GM10847 (cell line): ENCODE data around the gene HADHB.

Experiments
- POLR2A ChIP-seq: IDR thresholded peaks from 2 replicates; pipeline ENCODE4 v1.6.1; 2011; ENCODE audit not compliant: insufficient read length; ENCODE audit errors: extremely low read depth

HADHB gene

DNA sequence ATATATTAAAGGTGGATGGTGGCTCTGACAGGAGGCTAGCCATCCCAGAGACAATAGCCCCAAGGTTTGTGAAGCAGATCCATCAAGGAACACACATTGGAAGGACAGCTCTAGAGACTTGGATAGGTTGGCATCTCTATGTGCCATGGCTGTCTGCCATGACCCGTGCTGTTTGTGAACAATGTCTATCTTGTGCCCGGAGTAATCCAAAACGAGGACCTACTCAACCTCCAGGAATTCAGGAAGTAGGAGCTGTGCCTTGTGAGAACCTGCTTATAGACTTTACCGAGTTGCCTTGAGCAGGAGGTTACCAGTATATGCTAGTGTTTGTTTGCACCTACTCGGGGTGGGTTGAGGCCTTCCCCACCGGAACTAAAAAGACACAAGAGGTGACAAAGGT, 58.1 kb downstream of the HADHB start:
- no peak for TF ChIP-seq POLR2A

- TF ChIP-seq POLR2A: no peak
These were observed 60.8 kb downstream of the HADHB start for GRCh38 chr2:26305540-26305939.

- no peak for TF ChIP-seq POLR2A
These were observed 65.2 kb downstream of the HADHB start for GRCh38 chr2:26309921-26310320.

DNA sequence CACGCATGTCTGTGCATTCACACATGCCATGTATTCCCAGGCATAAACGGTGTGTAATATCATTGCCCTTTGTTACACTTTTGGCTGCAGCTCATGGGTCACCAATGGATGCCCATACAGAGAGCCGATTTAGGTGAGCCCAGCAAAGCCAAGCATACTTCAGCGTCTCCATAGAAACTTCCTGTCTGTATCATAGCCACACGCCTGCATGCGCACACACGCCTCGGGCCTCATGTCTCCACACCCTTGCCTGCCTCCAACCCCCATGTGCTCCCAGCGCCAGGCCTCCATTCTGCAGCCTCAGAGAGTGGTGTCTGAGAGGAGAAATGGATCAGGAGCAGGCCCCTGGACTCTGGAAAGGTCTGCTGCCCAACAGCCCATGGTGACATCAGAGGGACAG, 67.7 kb downstream of the HADHB start:
- no peak for TF ChIP-seq POLR2A

GRCh38 chr2:26313446-26313845, 68.7 kb downstream of the HADHB start:
- TF ChIP-seq POLR2A: no peak

GRCh38 chr2:26314243-26314642, 69.5 kb downstream of the HADHB start:
- TF ChIP-seq POLR2A: no peak

GRCh38 chr2:26316041-26316440, 71.3 kb downstream of the HADHB start:
- no peak for TF ChIP-seq POLR2A

- TF ChIP-seq POLR2A: no peak
These were observed 72.1 kb downstream of the HADHB start for GRCh38 chr2:26316845-26317244.

- no peak for TF ChIP-seq POLR2A
These were observed 72.8 kb downstream of the HADHB start for GRCh38 chr2:26317377-26318105.

DNA sequence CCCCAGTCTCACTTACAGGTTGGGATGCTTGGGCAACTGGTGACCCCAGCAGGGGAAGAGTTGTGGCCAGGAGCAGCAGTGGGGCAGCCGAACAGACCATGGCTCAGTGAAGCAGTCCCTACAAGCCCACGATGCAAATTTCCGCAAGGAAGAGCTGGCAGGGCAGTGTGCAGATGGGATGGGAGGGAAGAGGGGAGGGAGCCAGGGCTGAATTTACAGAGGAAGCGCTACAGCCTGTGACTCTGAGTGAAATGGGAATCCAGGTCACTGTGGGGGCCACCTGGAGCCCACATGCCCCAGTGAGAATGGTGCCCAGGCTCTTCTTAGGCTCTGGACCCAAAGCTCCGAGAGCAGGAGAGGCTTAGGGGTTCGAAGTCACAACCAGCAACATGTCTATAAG, 74.2 kb downstream of the HADHB start:
- TF ChIP-seq POLR2A: no peak

DNA sequence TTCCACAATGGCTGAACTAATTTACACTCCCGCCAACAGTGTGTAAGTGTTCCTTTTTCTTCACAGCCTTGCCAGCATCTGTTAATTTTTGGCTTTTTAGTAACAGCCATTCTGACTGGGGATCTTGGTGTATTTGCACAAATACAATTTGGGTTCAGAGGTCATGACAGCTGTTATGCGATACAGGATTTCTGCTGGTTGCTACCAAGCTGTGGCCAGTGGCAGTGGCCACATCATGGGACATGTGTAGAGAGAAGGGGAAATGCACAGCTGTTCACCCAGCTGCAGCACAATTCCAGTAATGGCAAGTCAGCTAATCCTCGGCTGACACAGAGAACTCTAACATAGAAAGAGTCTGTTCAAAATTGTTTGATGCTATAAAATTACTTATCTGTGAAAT, 80.2 kb downstream of the HADHB start:
- no peak for TF ChIP-seq POLR2A

- no peak for TF ChIP-seq POLR2A
These were observed 81.1 kb downstream of the HADHB start for GRCh38 chr2:26325851-26326250.

GRCh38 chr2:26326514-26326913, 81.8 kb downstream of the HADHB start:
- no peak for TF ChIP-seq POLR2A

DNA sequence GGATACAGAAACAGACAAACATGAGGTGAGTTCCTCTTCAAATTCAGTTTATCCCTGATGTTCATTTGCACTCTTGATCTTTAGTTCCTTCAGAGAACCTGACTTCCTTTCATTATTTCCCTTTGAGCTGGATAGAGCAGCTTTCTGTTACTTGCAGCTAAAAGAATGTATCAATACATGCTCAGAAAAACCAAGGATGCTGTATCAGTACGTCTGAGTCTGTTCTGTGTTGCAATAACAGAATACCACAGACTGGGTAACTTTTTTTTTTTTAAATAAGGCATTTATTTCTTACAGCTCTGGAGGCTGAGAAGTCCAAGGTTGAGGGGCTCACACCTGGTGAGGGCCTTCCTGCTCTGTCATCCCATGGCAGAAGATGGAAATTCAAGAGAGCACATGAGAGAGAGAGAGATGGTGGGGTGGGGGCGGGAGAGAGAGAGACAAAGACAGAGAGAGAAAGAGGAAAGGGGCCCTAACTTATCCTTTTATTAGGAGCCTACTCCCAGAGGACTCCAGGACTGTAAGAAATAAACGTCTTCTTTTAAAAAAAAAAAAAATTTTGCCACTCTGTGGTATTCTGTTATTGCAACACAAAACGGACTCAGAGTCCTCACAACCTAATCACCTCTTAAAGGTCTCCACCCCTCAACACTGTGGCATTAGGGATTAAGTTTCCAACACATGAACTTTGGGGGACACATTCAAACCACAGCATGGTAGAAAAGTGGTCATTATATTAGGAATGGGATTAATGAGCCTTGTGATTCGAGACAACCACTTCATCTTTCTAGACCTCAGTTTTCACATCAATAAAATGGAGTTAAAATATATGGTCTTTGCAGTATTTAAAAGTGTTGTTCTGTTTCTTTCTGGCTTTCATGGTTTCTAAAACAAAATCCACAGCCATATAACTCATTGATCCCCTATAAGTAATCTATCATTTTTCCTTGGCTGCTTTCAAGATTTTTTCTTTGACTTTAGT, 82.8 kb downstream of the HADHB start:
- TF ChIP-seq POLR2A: no peak

GRCh38 chr2:26330114-26330549, 85.4 kb downstream of the HADHB start:
- TF ChIP-seq POLR2A: no peak

DNA sequence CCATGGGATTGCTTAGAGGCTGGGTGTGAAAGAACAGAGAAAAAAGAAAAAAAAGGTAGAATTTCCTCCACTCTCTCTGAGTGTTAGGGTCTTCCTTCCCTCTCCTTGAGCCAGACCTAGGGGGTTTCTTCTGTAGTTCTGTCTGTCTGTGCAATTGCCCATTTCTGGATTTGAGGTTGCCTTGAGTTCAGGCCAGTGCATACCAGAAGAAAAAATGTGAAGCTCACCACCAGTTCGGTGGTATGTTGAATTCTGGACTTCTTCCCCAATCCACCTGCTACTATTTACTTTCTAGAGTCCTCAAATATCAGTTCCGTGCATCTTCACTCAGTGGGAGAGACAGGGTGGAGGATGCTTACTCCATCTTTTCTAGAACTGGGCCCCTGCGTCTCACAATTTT, 85.9 kb downstream of the HADHB start:
- no peak for TF ChIP-seq POLR2A

GRCh38 chr2:26333293-26333692, 88.6 kb downstream of the HADHB start:
- TF ChIP-seq POLR2A: no peak

- TF ChIP-seq POLR2A: no peak
These were observed 90.5 kb downstream of the HADHB start for GRCh38 chr2:26335231-26335630.
